RWPE2 (cell line): Measurements from ENCODE around the gene KBTBD4.
"Not testable (repeated sequence)": the region's sequence is repeated elsewhere in the genome, so short reads cannot be mapped to it uniquely, and the experiment has no call there.

Experiments used
- ATAC-seq: fragments of 200-7000 bp; cut with Tn5 transposase; 3 replicates; pipeline ENCODE4 v1.9.1; 2021; ENCODE audit warnings: low read depth
- DNase-seq: peaks from one replicate; pipeline ENCODE4 v3.0.0-alpha.2; 2020; ENCODE audit warnings: low spot score
- H3K27ac ChIP-seq: fragments of 450-650 bp; 2 replicates; pipeline ENCODE4 v1.5.1; 2017; ENCODE audit warnings: mild to moderate bottlenecking; ENCODE audit not compliant: poor library complexity, severe bottlenecking
- H3K27me3 ChIP-seq: fragments of 250-450 bp; sonication (Bioruptor Pico); 2 replicates; pipeline ENCODE4 v1.5.1; 2021; ENCODE audit warnings: mild to moderate bottlenecking, moderate library complexity; ENCODE audit not compliant: insufficient read depth, poor library complexity, severe bottlenecking
- H3K36me3 ChIP-seq: fragments of 250-450 bp; sonication (Bioruptor Pico); 2 replicates; pipeline ENCODE4 v1.5.1; 2020; ENCODE audit warnings: low read depth, mild to moderate bottlenecking, moderate library complexity
- H3K4me1 ChIP-seq: fragments of 250-450 bp; sonication (Bioruptor Pico); 2 replicates; pipeline ENCODE4 v1.5.1; 2021; ENCODE audit warnings: mild to moderate bottlenecking, moderate library complexity; ENCODE audit not compliant: insufficient read depth, poor library complexity, severe bottlenecking
- H3K4me3 ChIP-seq: fragments of 250-450 bp; sonication (Bioruptor Pico); 2 replicates; pipeline ENCODE4 v1.5.1; 2021; ENCODE audit warnings: mild to moderate bottlenecking, moderate library complexity; ENCODE audit not compliant: severe bottlenecking
- H3K9me3 ChIP-seq: fragments of 250-450 bp; sonication (Bioruptor Pico); 2 replicates; pipeline ENCODE4 v1.5.1; 2021; ENCODE audit warnings: mild to moderate bottlenecking, moderate library complexity; ENCODE audit not compliant: severe bottlenecking
- CTCF ChIP-seq: fragments of 450-650 bp; IDR thresholded peaks from one replicate; pipeline ENCODE4 v1.5.1; 2017; ENCODE audit warnings: mild to moderate bottlenecking, moderate library complexity; ENCODE audit not compliant: poor library complexity, severe bottlenecking

KBTBD4 gene

GRCh38 chr11:47531666-47532065 is 47.1 kb downstream of the KBTBD4 start:
- TF ChIP-seq CTCF: no peak
- H3K27ac ChIP-seq: no peak overlapping the region
- peaks cover 52% of the 10 kb centered on the region for H3K36me3 ChIP-seq
- no peak for ATAC-seq
- no peaks in the 10 kb centered on the region for H3K27me3 ChIP-seq
- DNase-seq: no peak
- no peaks in the 10 kb centered on the region for H3K9me3 ChIP-seq
- no peak overlapping the region for H3K4me3 ChIP-seq
- H3K4me1 ChIP-seq: peaks cover 13% of the 10 kb centered on the region

DNA sequence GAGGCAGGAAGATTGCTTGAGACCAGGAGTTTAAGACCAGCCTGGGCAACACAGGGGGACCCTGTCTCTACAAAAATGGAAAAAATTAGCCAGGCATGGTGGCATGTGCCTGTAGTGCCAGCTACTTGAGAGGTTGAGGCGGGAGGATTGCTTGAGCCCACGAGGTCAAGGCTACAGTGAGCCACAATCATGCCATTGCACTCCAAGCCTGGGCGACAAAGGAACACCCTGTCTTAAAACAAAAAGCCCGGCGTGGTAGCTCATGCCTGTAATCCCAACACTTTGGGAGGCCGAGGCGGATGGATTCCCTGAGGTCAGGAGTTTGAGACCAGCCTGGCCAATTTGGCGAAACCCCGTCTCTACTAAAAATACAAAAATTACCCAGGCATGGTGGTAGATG is 48.0 kb downstream of the KBTBD4 start:
- not testable (repeated sequence) for ATAC-seq, DNase-seq, H3K27ac ChIP-seq

DNA sequence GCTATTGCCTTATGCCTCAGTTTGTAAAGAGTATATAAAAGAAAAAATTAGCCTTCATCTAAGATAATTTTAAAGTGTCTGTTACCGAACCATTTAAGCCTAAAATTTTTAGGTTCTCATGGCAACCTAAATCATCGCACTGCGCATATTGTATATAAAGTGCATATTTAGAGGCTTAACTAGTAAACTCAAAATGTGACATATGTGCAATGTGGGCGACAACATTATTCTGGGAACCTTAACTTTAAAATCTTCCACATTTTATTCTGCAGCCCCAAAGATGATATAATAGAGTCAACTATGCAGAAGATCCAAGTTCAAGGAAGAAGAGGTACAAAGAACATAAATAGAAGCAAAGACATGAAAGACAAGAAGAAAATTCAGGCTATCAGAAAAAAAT is 48.8 kb downstream of the KBTBD4 start:
- no peak for TF ChIP-seq CTCF
- no peaks in the 10 kb centered on the region for H3K9me3 ChIP-seq
- peaks cover 47% of the 10 kb centered on the region for H3K36me3 ChIP-seq
- H3K27ac ChIP-seq: no peak overlapping the region
- no peak for DNase-seq
- no peak overlapping the region for H3K4me3 ChIP-seq
- no peak for ATAC-seq
- H3K27me3 ChIP-seq: no peaks in the 10 kb centered on the region
- peaks cover 27% of the 10 kb centered on the region for H3K4me1 ChIP-seq

More for the DNA sequence above, 48.0 kb downstream of the KBTBD4 start:
- peaks cover 19% of the 10 kb centered on the region for H3K4me1 ChIP-seq
- not testable (repeated sequence) for H3K27me3 ChIP-seq, H3K9me3 ChIP-seq, H3K4me3 ChIP-seq
- peaks cover 48% of the 10 kb centered on the region for H3K36me3 ChIP-seq

DNA sequence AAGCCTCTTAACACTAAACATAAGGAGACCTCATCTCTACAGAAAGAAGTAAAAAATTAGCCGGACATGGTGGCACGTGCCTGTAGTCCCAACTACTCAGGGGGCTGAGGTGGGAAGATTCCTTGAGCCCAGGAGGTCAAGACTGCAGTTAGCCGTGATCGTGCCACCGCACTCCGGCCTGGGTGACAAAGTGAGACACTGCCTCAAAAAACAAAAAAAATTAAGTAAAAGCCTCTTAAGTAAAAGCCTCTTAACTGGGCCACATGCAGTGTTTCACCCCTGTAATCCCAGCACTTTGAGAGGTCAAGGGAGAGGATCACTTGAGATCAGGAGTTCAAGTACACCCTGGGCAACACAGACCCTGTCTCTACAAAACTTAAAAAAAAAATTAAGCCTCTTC is 51.6 kb downstream of the KBTBD4 start:
- Histone ChIP-seq H3K9me3 (no peaks in the 10 kb centered on the region), H3K27me3 (no peaks in the 10 kb centered on the region), H3K36me3 (peaks cover 32% of the 10 kb centered on the region), H3K4me3 (no peak overlapping the region), H3K27ac (peak overlapping the region; percentile 81), H3K4me1 (peaks cover 36% of the 10 kb centered on the region)
- ATAC-seq (no peak), DNase-seq (no peak)
- TF ChIP-seq CTCF: no peak

GRCh38 chr11:47526032-47526431 is 52.7 kb downstream of the KBTBD4 start:
- not testable (repeated sequence) for H3K9me3 ChIP-seq, H3K27me3 ChIP-seq, DNase-seq, ATAC-seq, H3K4me3 ChIP-seq
- peak overlapping the region; percentile 81 for H3K27ac ChIP-seq
- peaks cover 29% of the 10 kb centered on the region for H3K36me3 ChIP-seq
- H3K4me1 ChIP-seq: peaks cover 36% of the 10 kb centered on the region

GRCh38 chr11:47524291-47524874 is 54.4 kb downstream of the KBTBD4 start:
- DNase-seq (no peak), ATAC-seq (peak; percentile 29)
- no peak overlapping the region for H3K4me3 ChIP-seq
- no peaks in the 10 kb centered on the region for H3K27me3 ChIP-seq
- H3K36me3 ChIP-seq: peaks cover 23% of the 10 kb centered on the region; the same call in 1 of the 2 replicates
- peak overlapping the region; percentile 81 for H3K27ac ChIP-seq
- no peak for TF ChIP-seq CTCF
- no peaks in the 10 kb centered on the region for H3K9me3 ChIP-seq
- peaks cover 36% of the 10 kb centered on the region for H3K4me1 ChIP-seq
